Keratinocyte (primary cell): Measurements from ENCODE around the gene KRTAP5-4.
"Not testable (repeated sequence)": the region's sequence is repeated elsewhere in the genome, so short reads cannot be mapped to it uniquely, and the experiment has no call there.

ENCODE experiments used
- CTCF ChIP-seq, 3 experiments: IDR thresholded peaks in 1 of 3; conservative IDR thresholded peaks in 1 of 3; optimal IDR thresholded peaks in 1 of 3; 2 replicates in 2 of 3; 3 replicates in 1 of 3; pipeline versions ENCODE3 to v1.5.1; 2011; ENCODE audit warnings: low read length in 3 of 3, mild to moderate bottlenecking in 3 of 3, moderate library complexity in 2 of 3, control low read depth in 1 of 3, inconsistent platforms in 1 of 3; ENCODE audit not compliant: insufficient read depth in 2 of 3; ENCODE audit errors: extremely low read depth in 1 of 3
- EZH2 ChIP-seq: IDR thresholded peaks from one replicate; pipeline ENCODE4 v1.6.1; 2012; ENCODE audit warnings: inconsistent platforms, mild to moderate bottlenecking, low read length, moderate library complexity

DNA sequence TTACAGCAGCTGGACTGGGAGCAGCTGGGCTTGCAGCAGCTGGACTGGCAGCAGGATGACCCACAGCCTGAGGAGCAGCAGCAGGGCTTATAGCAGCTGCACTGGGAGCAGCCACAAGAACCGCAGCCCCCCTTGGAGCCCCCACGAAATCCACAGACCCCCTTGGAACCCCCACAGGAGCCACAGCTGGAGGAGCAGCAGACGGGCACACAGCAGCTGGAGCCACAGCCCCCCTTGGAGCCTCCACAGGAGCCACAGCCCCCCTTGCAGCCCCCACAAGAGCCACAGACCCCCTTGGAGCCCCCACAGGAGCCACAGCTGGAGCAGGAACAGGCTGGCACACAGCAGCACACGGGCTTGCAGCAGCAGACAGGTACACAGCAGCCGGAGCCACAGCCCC, 14.0 kb downstream of the KRTAP5-4 start:
- not testable (repeated sequence) for TF ChIP-seq CTCF (optimal IDR thresholded peaks at IDR 0.05 in 1 of 3, IDR thresholded peaks at IDR 0.05 in 1 of 3, conservative IDR thresholded peaks at IDR 0.05 in 1 of 3; ENCODE audit: extremely low read depth in 1 of 3, insufficient read depth in 2 of 3, low read length in 3 of 3); EZH2
